Measurements from ENCODE around the gene SRPK3.
"Not testable (repeated sequence)": the region's sequence is repeated elsewhere in the genome, so short reads cannot be mapped to it uniquely, and the experiment has no call there.

Gene SRPK3

GRCh38 chrX:153741446-153741845 lies 39.4 kb upstream of the SRPK3 start:
- no peak for TF ChIP-seq CTCF (IDR thresholded peaks at IDR 0.05; ENCODE audit: borderline replicate concordance, insufficient read depth, low read depth, low read length)

GRCh38 chrX:153742111-153742510 lies 38.7 kb upstream of the SRPK3 start:
- not testable (repeated sequence) for H3K4me3 ChIP-seq (ENCODE audit: low read depth, low read length)

More at GRCh38 chrX:153741446-153741845, 39.4 kb upstream of the SRPK3 start:
- H3K4me3 ChIP-seq (ENCODE audit: low read depth, low read length) = no peak overlapping the region

GRCh38 chrX:153742796-153743467 lies 37.9 kb upstream of the SRPK3 start:
- not testable (repeated sequence) for H3K4me3 ChIP-seq (ENCODE audit: low read depth, low read length)

- not testable (repeated sequence) for H3K4me3 ChIP-seq (ENCODE audit: low read depth, low read length)
These were observed 37.2 kb upstream of the SRPK3 start for GRCh38 chrX:153743468-153744209.

GRCh38 chrX:153744210-153745066 lies 36.4 kb upstream of the SRPK3 start:
- H3K4me3 ChIP-seq (ENCODE audit: low read depth, low read length) = no peak overlapping the region

GRCh38 chrX:153745067-153745433 lies 35.8 kb upstream of the SRPK3 start:
- not testable (repeated sequence) for H3K4me3 ChIP-seq (ENCODE audit: low read depth, low read length)

More at GRCh38 chrX:153744210-153745066, 36.4 kb upstream of the SRPK3 start:
- TF ChIP-seq CTCF (IDR thresholded peaks at IDR 0.05; ENCODE audit: borderline replicate concordance, insufficient read depth, low read depth, low read length) = peak; percentile 22; the same call in 1 of the 2 replicates

GRCh38 chrX:153746359-153746758 lies 34.5 kb upstream of the SRPK3 start:
- TF ChIP-seq CTCF (IDR thresholded peaks at IDR 0.05; ENCODE audit: borderline replicate concordance, insufficient read depth, low read depth, low read length) = no peak
- H3K4me3 ChIP-seq (ENCODE audit: low read depth, low read length) = no peak overlapping the region

- H3K4me3 ChIP-seq (ENCODE audit: low read depth, low read length) = not testable (repeated sequence)
These were observed 33.9 kb upstream of the SRPK3 start for GRCh38 chrX:153746991-153747390.

GRCh38 chrX:153749017-153749416 lies 31.8 kb upstream of the SRPK3 start:
- H3K4me3 ChIP-seq (ENCODE audit: low read depth, low read length) = not testable (repeated sequence)

- H3K4me3 ChIP-seq (ENCODE audit: low read depth, low read length) = no peak overlapping the region
- TF ChIP-seq CTCF (IDR thresholded peaks at IDR 0.05; ENCODE audit: borderline replicate concordance, insufficient read depth, low read depth, low read length) = no peak
These were observed 30.6 kb upstream of the SRPK3 start for GRCh38 chrX:153750127-153750774.

Data from GM12875 (cell line).